HG03095 (cell line): ENCODE measurements around the gene TAAR8.
"Not testable (repeated sequence)": the region's sequence is repeated elsewhere in the genome, so short reads cannot be mapped to it uniquely, and the experiment has no call there.

ENCODE experiments used
- ATAC-seq: cut with Tn5 transposase; IDR thresholded peaks from one replicate; pipeline ENCODE4 v1.9.1; 2021; ENCODE audit warnings: moderate library complexity; ENCODE audit not compliant: unreplicated experiment

Gene TAAR8

GRCh38 chr6:132552372-132552771 is at the start of gene TAAR8:
TAAR8 (plus strand) TSS chr6:132552672; CDS start chr6:132552693, 21 bp downstream.
- ATAC-seq: no peak

GRCh38 chr6:132504757-132505156 is 47.7 kb upstream of the TAAR8 start:
- no peak for ATAC-seq

GRCh38 chr6:132505158-132505557 is 47.3 kb upstream of the TAAR8 start:
- no peak for ATAC-seq

GRCh38 chr6:132506461-132506860 is 46.0 kb upstream of the TAAR8 start:
- ATAC-seq: no peak

- ATAC-seq: no peak
Measured at GRCh38 chr6:132506869-132507808, 45.3 kb upstream of the TAAR8 start.

- no peak for ATAC-seq
Measured at GRCh38 chr6:132511210-132511830, 41.2 kb upstream of the TAAR8 start.

GRCh38 chr6:132511831-132512220 is 40.6 kb upstream of the TAAR8 start:
- ATAC-seq: no peak

- ATAC-seq: no peak
Measured at GRCh38 chr6:132512342-132512637, 40.2 kb upstream of the TAAR8 start.

GRCh38 chr6:132512638-132513632 is 39.5 kb upstream of the TAAR8 start, which contains the start of gene STX7:
STX7 (minus strand) TSS chr6:132513116; CDS start chr6:132503530, 9,586 bp downstream.
- ATAC-seq: peak; percentile 86

GRCh38 chr6:132513831-132514545 is 38.5 kb upstream of the TAAR8 start:
- ATAC-seq: no peak

GRCh38 chr6:132515386-132515785 is 37.1 kb upstream of the TAAR8 start:
- ATAC-seq: no peak

- ATAC-seq: no peak
Measured at GRCh38 chr6:132520953-132521352, 31.5 kb upstream of the TAAR8 start.

GRCh38 chr6:132524646-132525045 is 27.8 kb upstream of the TAAR8 start:
- no peak for ATAC-seq

GRCh38 chr6:132525866-132526265 is 26.6 kb upstream of the TAAR8 start:
- ATAC-seq: no peak

GRCh38 chr6:132526461-132526860 is 26.0 kb upstream of the TAAR8 start:
- no peak for ATAC-seq

GRCh38 chr6:132527791-132528190 is 24.7 kb upstream of the TAAR8 start:
- no peak for ATAC-seq

GRCh38 chr6:132530293-132530974 is 22.0 kb upstream of the TAAR8 start:
- ATAC-seq: peak; percentile 89

GRCh38 chr6:132534546-132534945 is 17.9 kb upstream of the TAAR8 start:
- ATAC-seq: not testable (repeated sequence)

- ATAC-seq: no peak
Measured at GRCh38 chr6:132537145-132537544, 15.3 kb upstream of the TAAR8 start.

- no peak for ATAC-seq
Measured at GRCh38 chr6:132537977-132538376, 14.5 kb upstream of the TAAR8 start, which contains the start of gene TAAR9. TAAR9 (plus strand) TSS chr6:132538277; CDS start chr6:132538290, 13 bp downstream.
